A673 (cell line): Measurements from ENCODE around the gene PDE4B. TPM values are rescaled to one million over a fixed set of nuclear protein-coding genes. Genes with fewer than 3 reads are reported as not detected.

Experiments
- BruUV-seq: library from RNA; stranded (reverse); fragments of 400-500 nt; replicated peaks from 2 replicates; lab custom pipeline; 2021; lab: Mats Ljungman, UMichigan
- CTCF ChIA-PET: fragments of 300-600 bp; sonication (Branson Sonifier 250); formaldehyde crosslinking; loops from one replicate; lab custom pipeline; 2022; ENCODE audit warnings: antibody characterized with exemption; lab: Charles Lee
- POLR2A ChIA-PET: fragments of 300-600 bp; sonication (Branson Sonifier 250); formaldehyde crosslinking; loops from one replicate; lab custom pipeline; 2022; ENCODE audit warnings: antibody characterized with exemption; ENCODE audit not compliant: low non-redundant PET; lab: Charles Lee
- DNase-seq: peaks from one replicate; pipeline ENCODE4 v3.0.0-alpha.2; 2015; ENCODE audit warnings: low spot score
- H3K27ac ChIP-seq: fragments of 200-600 bp; sonication (generic); 2 replicates; pipeline ENCODE4 v1.5.1; 2016; ENCODE audit warnings: mixed run types, low read depth, mild to moderate bottlenecking, mixed read lengths, antibody characterized with exemption, low read length; ENCODE audit not compliant: poor library complexity, severe bottlenecking
- H3K27me3 ChIP-seq: fragments of 200-600 bp; sonication (generic); replicated peaks from 2 replicates; pipeline ENCODE4 v1.6.1; 2017; ENCODE audit warnings: mixed run types, low read depth, mild to moderate bottlenecking, mixed read lengths, antibody characterized with exemption, low read length; ENCODE audit not compliant: insufficient read depth, poor library complexity
- H3K36me3 ChIP-seq: fragments of 200-600 bp; sonication (generic); 2 replicates; pipeline ENCODE4 v1.6.1; 2016; ENCODE audit warnings: mixed run types, mild to moderate bottlenecking, mixed read lengths, antibody characterized with exemption, low read length; ENCODE audit not compliant: insufficient read depth, poor library complexity, severe bottlenecking
- H3K4me1 ChIP-seq: fragments of 200-600 bp; sonication (generic); 2 replicates; pipeline ENCODE4 v1.6.1; 2017; ENCODE audit warnings: mixed run types, mild to moderate bottlenecking, mixed read lengths, antibody characterized with exemption, low read length; ENCODE audit not compliant: insufficient read depth, poor library complexity, severe bottlenecking
- H3K4me3 ChIP-seq: fragments of 200-600 bp; sonication (generic); 2 replicates; pipeline ENCODE4 v1.5.1; 2016; ENCODE audit warnings: low read depth, mixed run types, mild to moderate bottlenecking, mixed read lengths, low read length; ENCODE audit not compliant: poor library complexity, severe bottlenecking
- H3K9me3 ChIP-seq: fragments of 200-600 bp; sonication (generic); 2 replicates; pipeline ENCODE4 v1.6.1; 2016; ENCODE audit warnings: mixed run types, low read depth, mild to moderate bottlenecking, mixed read lengths, antibody characterized with exemption, low read length; ENCODE audit not compliant: poor library complexity, severe bottlenecking
- EZH2 ChIP-seq: fragments of 200-600 bp; sonication (generic); IDR thresholded peaks from 2 replicates; pipeline ENCODE4 v1.6.1; 2017; ENCODE audit warnings: borderline replicate concordance, low read depth, mild to moderate bottlenecking, mixed read lengths, antibody characterized with exemption, low read length; ENCODE audit not compliant: poor library complexity, severe bottlenecking
- intact Hi-C: fragments of 100-400 bp; cut with micrococcal nuclease; formaldehyde crosslinking; loops from one replicate; pipeline ENCODE4 v1.10.0; 2022; ENCODE audit not compliant: unreplicated experiment
- total RNA-seq: library from RNA; stranded (reverse); gene quantifications from 2 replicates; pipeline ENCODE4 v1.2.3, GENCODE V29; 2021
- TF ChIP-seq, protein P1 (sequence below): fragments of 300-800, 200-600 bp; sonication (generic); conservative IDR thresholded peaks from 2 replicates; pipeline ENCODE4 v1.5.1; 2017; ENCODE audit warnings: low read depth, mild to moderate bottlenecking, antibody characterized with exemption, low read length, moderate library complexity, mixed read lengths

The PDE4B gene
- total RNA-seq, 1 experiment from 2014 or later, result 20.0 TPM

DNA sequence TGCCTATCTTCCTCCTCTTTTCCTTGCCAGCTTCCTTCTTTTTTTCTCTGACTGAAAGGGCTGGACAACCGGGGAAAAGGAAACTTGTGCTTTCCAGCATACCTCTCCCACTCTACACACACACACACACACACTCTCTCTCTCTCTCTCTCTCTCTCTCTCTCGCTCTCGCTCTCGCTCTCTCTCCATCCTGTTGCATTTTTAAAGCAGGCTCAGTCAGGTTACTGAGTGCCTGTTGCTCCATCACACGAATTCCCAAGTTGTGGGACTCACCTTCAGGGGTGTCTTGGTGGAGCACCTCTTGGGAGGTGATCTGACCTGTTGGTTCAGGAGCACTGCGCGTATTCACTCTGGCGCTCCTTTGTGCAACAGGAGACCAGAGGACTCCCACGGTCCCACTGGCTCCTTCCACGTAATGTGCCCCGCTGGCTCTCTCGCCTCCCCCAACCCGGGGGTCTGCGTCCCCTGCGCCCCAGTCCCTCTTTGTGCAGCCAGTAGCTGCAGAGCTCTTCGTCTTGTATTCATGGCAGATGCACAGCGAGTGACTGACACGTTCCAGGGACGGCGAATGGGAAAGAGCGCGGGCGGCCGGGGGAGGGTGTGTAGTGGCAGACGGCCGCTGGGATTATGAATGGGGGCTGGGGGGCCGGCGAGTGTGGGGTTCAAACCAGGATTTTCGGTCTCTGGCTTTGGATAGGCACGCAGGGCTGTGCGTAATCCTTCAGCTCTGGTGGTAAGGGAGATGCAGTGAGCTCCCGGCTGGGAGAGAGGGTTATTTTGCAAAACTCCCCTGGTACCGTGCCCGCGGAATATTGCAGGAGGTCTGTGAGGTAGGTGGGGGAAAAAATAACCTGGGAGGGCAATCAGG is 660 bp upstream of the PDE4B start:
- no peak for DNase-seq
- no peak overlapping the region for H3K27ac ChIP-seq
- H3K9me3 ChIP-seq, result no peaks in the 10 kb centered on the region
- BruUV-seq, result no TSS peak
- ChIA-PET POLR2A (no interaction called here), CTCF (interaction anchor here (0.6 kb wide), 1 partner anchor 34 kb away, joined by 6 read pairs; no protein-coding TSS in a partner anchor)
- no peaks in the 10 kb centered on the region for H3K36me3 ChIP-seq
- TF ChIP-seq, protein P1, sequence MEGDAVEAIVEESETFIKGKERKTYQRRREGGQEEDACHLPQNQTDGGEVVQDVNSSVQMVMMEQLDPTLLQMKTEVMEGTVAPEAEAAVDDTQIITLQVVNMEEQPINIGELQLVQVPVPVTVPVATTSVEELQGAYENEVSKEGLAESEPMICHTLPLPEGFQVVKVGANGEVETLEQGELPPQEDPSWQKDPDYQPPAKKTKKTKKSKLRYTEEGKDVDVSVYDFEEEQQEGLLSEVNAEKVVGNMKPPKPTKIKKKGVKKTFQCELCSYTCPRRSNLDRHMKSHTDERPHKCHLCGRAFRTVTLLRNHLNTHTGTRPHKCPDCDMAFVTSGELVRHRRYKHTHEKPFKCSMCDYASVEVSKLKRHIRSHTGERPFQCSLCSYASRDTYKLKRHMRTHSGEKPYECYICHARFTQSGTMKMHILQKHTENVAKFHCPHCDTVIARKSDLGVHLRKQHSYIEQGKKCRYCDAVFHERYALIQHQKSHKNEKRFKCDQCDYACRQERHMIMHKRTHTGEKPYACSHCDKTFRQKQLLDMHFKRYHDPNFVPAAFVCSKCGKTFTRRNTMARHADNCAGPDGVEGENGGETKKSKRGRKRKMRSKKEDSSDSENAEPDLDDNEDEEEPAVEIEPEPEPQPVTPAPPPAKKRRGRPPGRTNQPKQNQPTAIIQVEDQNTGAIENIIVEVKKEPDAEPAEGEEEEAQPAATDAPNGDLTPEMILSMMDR, result no peak
- peak; percentile 25 for TF ChIP-seq EZH2
- H3K4me3 ChIP-seq, result peak overlapping the region; percentile 45
- H3K27me3 ChIP-seq, result peaks cover 58% of the 10 kb centered on the region
- intact Hi-C loops, result no loop called here
- no peaks in the 10 kb centered on the region for H3K4me1 ChIP-seq

DNA sequence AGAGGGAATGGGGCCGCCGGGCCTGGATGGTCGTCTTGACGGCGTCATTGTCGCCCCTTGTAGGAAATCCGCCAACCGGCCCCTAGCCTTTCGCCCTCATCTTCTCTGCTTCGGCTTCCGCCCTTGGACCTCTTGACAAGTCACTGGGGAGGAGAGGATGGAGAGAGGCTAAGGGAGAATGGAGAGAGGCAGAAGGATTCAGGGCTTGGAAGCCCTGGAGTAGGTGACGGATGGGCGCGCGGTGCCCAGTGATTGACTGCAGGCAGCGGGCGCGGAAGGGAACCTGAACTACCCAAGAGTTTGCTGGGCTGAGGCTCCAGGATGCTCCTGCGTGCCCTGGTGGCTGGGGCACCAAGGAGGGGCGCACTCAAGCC is 651 bp downstream of the PDE4B start:
- H3K27ac ChIP-seq, result no peak overlapping the region
- CTCF ChIA-PET, result no interaction called here
- POLR2A ChIA-PET, result no interaction called here
- intact Hi-C loops, result no loop called here
- H3K36me3 ChIP-seq, result no peaks in the 10 kb centered on the region
- H3K9me3 ChIP-seq, result no peaks in the 10 kb centered on the region
- DNase-seq, result no peak
- no peaks in the 10 kb centered on the region for H3K4me1 ChIP-seq
- peaks cover 58% of the 10 kb centered on the region for H3K27me3 ChIP-seq
- H3K4me3 ChIP-seq, result peak overlapping the region; percentile 45
- BruUV-seq, result no TSS peak
- no peak for TF ChIP-seq EZH2
- TF ChIP-seq, protein P1, result no peak

DNA sequence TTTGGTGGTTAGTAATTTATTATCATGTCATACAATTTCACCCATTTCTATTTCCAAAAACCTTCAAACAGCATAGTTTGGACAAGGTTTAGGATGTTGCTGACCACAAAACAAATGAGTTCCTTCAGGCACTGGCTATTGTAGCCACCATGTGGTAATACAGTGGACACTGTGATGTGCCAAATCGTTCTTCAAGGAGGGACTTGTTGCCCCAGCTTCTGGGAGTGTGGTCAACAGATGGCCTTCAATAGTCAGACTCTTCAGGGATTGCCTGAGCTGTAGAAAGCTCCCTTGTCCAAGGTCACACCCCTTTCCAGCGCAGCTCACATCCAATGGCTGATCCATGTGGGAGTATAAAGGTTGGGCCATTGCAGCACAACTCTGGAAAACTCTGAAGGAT is 2.6 kb downstream of the PDE4B start:
- no TSS peak for BruUV-seq
- no peak for DNase-seq
- Histone ChIP-seq H3K9me3 (no peaks in the 10 kb centered on the region), H3K4me3 (no peak overlapping the region), H3K27ac (no peak overlapping the region), H3K27me3 (peaks cover 57% of the 10 kb centered on the region), H3K4me1 (no peaks in the 10 kb centered on the region), H3K36me3 (no peaks in the 10 kb centered on the region)
- TF ChIP-seq, protein P1, result no peak
- no peak for TF ChIP-seq EZH2
- intact Hi-C loops, result no loop called here
- CTCF ChIA-PET, result no interaction called here
- POLR2A ChIA-PET, result no interaction called here
